Measurements from ENCODE around the gene SLC24A4.

DNA sequence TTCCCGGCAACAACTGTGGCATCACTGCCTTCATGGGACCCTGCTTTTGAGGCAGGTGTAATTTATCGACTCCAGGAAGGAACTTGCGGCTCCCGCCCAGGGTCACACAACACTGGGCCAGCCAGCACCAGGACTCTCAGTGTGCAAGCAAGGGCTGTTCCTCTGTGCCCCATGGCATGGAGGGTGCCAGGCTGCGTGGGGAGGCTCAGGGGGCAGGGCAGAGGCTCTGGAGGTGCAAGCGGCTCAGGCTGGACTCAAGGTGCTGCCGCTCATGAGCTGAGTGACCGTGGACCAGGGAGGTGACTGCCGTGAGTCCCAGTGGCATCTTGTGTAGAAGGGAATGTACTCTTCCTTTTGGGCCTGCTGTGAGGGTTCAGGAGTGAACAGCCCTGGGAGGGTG is 57.6 kb downstream of the SLC24A4 start:
- TF ChIP-seq, protein P1, sequence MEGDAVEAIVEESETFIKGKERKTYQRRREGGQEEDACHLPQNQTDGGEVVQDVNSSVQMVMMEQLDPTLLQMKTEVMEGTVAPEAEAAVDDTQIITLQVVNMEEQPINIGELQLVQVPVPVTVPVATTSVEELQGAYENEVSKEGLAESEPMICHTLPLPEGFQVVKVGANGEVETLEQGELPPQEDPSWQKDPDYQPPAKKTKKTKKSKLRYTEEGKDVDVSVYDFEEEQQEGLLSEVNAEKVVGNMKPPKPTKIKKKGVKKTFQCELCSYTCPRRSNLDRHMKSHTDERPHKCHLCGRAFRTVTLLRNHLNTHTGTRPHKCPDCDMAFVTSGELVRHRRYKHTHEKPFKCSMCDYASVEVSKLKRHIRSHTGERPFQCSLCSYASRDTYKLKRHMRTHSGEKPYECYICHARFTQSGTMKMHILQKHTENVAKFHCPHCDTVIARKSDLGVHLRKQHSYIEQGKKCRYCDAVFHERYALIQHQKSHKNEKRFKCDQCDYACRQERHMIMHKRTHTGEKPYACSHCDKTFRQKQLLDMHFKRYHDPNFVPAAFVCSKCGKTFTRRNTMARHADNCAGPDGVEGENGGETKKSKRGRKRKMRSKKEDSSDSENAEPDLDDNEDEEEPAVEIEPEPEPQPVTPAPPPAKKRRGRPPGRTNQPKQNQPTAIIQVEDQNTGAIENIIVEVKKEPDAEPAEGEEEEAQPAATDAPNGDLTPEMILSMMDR (conservative IDR thresholded peaks at IDR 0.05 in 1 of 2, IDR thresholded peaks at IDR 0.05 in 1 of 2; ENCODE audit: extremely low read depth in 1 of 2, insufficient read depth in 1 of 2, low read depth in 1 of 2, low read length in 2 of 2) = no peak
- TF ChIP-seq EZH2 (IDR thresholded peaks at IDR 0.05; ENCODE audit: borderline replicate concordance, low read length) = no peak
